Kidney (tissue), 14 donors: ENCODE data around the gene MSTN. TPM values are rescaled to one million over a fixed set of nuclear protein-coding genes. Genes with fewer than 3 reads are reported as not detected.
A peak's percentile ranks its signal among the peaks of the same experiment; 100 is the strongest.

Source experiments
- DNase-seq, 5 donors: peaks; one replicate each; pipeline ENCODE4 v3.0.0-alpha.2; 2013 to 2020
- FAIRE-seq: peaks from 2 replicates; lab custom pipeline; 2012; peaks lifted over from hg19 to GRCh38; lab: Jason Lieb, UNC
- H3K27ac ChIP-seq, 2 donors: one replicate each; pipeline ENCODE4 v1.7.0; 2013; ENCODE audit warnings: low read depth in 2 of 2, low read length in 2 of 2, inconsistent platforms in 1 of 2
- H3K27me3 ChIP-seq: one replicate; pipeline ENCODE4 v1.7.1; 2013; ENCODE audit warnings: low read length, inconsistent platforms; ENCODE audit not compliant: control insufficient read depth, insufficient read depth
- H3K36me3 ChIP-seq, 3 donors: one replicate each; pipeline versions ENCODE4 v1.7.0 to v1.7.1; 2013; ENCODE audit warnings: low read length in 3 of 3, control low read depth in 1 of 3, inconsistent platforms in 1 of 3; ENCODE audit not compliant: insufficient read depth in 3 of 3, control insufficient read depth in 2 of 3
- H3K4me1 ChIP-seq, 3 donors: one replicate each; pipeline versions ENCODE4 v1.7.0 to v1.7.1; 2013; ENCODE audit warnings: low read length in 3 of 3, inconsistent platforms in 1 of 3, low read depth in 1 of 3; ENCODE audit not compliant: control insufficient read depth in 2 of 3, insufficient read depth in 2 of 3
- H3K4me3 ChIP-seq, 3 donors: one replicate each; pipeline versions ENCODE4 v1.7.0 to v1.8.1; 2013; ENCODE audit warnings: low read length in 3 of 3, control low read depth in 1 of 3, inconsistent platforms in 1 of 3
- H3K9ac ChIP-seq, 3 donors: one replicate each; pipeline versions ENCODE4 v1.7.0 to v1.7.1; 2013; ENCODE audit warnings: low read length in 3 of 3, control low read depth in 1 of 3, inconsistent platforms in 1 of 3
- H3K9me3 ChIP-seq, 3 donors: one replicate each; pipeline versions ENCODE4 v1.7.0 to v1.7.1; 2013; ENCODE audit warnings: low read length in 3 of 3, control low read depth in 1 of 3, inconsistent platforms in 1 of 3; ENCODE audit not compliant: control insufficient read depth in 2 of 3, insufficient read depth in 1 of 3
- intact Hi-C: fragments of 100-400 bp; cut with DNase I; formaldehyde crosslinking; loops from one replicate; pipeline ENCODE4 v1.11.1; 2022
- polyA plus RNA-seq: library from polyadenylated mRNA; stranded (reverse); fragments of 350-450 nt; fragmentation: Illumina TruSeq; extraction: RNeasy Lipid Tissue Mini Kit (QIAGEN cat#74804); gene quantifications from one replicate; pipeline ENCODE4 v1.2.3, GENCODE V29; 2014; ENCODE audit warnings: low read depth, low replicate concordance; ENCODE audit not compliant: insufficient read depth
- total RNA-seq: library from RNA; stranded (reverse); fragmentation: NEBNext Ultra II Directional; extraction: Animal tissue kit (Norgen Biotek cat#: 25700); gene quantifications from one replicate; pipeline ENCODE4 v1.2.1, GENCODE V29; 2021
- TF ChIP-seq, protein P1 (sequence below): IDR thresholded peaks from 3 replicates; pipeline ENCODE4 v1.5.1; 2012; ENCODE audit warnings: mild to moderate bottlenecking, moderate library complexity, borderline replicate concordance; ENCODE audit not compliant: insufficient read depth; ENCODE audit errors: extremely low read depth
- donor health status: control.
- donor health status: control.
- donor health status: control.
- donor health status: control.
- donor health status: control.
- donor health status: DM: yes; HTN: yes; CAD: no.
- donor health status: Normal renal cell carcinoma (clear cell type).

MSTN gene
- total and polyA plus RNA-seq, 2 donors from 2014 or later, result 0.34 to 0.38 TPM

DNA sequence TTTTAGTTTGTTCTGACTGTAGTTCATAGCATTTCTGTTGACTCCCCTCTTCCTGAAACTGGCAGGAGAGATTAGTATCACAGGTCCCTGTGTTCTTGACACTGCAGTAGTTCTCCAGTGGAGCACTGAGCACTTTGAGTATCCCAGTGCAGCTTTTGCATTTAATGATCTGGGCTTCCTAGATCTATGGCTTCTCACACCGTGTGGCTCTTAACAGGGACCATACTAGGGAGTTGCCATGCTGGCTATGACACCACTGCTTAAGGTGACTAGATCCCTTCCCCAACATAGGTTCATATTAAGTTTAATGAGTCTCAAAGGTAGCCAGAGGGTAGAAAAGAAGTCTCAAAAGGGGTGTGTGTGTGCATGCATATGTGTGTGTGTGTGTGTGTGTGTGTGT, 6.2 kb upstream of the MSTN start:
- intact Hi-C loops, result no loop called here
- H3K4me1 ChIP-seq, result no peaks in the 10 kb centered on the region
- H3K9ac ChIP-seq, result no peak overlapping the region
- no peak overlapping the region for H3K27ac ChIP-seq
- H3K27me3 ChIP-seq, result no peaks in the 10 kb centered on the region
- FAIRE-seq (no peak), DNase-seq (no peak)
- TF ChIP-seq, protein P1, sequence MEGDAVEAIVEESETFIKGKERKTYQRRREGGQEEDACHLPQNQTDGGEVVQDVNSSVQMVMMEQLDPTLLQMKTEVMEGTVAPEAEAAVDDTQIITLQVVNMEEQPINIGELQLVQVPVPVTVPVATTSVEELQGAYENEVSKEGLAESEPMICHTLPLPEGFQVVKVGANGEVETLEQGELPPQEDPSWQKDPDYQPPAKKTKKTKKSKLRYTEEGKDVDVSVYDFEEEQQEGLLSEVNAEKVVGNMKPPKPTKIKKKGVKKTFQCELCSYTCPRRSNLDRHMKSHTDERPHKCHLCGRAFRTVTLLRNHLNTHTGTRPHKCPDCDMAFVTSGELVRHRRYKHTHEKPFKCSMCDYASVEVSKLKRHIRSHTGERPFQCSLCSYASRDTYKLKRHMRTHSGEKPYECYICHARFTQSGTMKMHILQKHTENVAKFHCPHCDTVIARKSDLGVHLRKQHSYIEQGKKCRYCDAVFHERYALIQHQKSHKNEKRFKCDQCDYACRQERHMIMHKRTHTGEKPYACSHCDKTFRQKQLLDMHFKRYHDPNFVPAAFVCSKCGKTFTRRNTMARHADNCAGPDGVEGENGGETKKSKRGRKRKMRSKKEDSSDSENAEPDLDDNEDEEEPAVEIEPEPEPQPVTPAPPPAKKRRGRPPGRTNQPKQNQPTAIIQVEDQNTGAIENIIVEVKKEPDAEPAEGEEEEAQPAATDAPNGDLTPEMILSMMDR, result no peak
- H3K4me3 ChIP-seq, result no peak overlapping the region
- no peaks in the 10 kb centered on the region for H3K36me3 ChIP-seq
- H3K9me3 ChIP-seq, result no peaks in the 10 kb centered on the region

DNA sequence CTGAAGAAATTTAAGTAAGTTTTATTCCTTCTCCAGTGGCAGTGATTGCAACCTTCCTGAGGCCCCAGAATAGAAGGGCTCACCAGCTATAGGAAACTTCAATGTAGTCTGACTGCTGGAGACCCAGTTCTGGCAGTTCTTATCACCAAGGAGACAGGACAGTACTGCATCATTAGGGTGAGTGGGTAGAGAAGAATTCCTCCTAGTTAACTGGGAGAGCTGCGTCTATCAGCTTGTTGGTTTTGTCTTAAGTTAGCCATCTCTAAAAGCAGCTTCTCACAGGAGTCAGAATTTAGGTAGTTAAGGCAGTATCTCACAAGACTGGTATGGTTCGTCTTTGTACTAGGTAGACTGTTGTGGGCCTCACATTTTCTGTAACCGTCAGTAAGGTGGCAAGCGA, 3.3 kb upstream of the MSTN start:
- Histone ChIP-seq H3K27ac (no peak overlapping the region), H3K4me3 (no peak overlapping the region), H3K9ac (no peak overlapping the region), H3K9me3 (no peaks in the 10 kb centered on the region), H3K36me3 (no peaks in the 10 kb centered on the region), H3K4me1 (no peaks in the 10 kb centered on the region), H3K27me3 (no peaks in the 10 kb centered on the region)
- intact Hi-C loops, result no loop called here
- FAIRE-seq, result no peak
- no peak for DNase-seq
- TF ChIP-seq, protein P1, result no peak

DNA sequence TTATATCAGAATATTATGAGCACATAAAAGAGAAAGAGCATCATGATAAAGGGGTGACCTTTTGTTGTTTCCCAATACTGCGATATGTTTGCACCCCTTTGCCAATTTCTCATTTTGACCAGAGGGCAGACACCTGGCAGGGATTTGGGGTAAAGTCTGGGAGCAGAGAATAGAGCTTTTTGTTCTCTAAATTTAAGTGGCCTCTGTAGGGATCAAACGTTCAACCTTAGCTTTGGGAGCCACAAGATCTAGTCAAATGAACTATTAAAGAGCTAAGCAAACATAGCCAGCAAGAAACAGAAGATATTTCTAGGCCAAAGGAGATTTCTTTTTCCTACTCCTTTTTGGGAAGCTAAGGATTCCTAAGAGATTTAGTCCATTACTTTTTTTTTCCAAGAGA, 1.1 kb upstream of the MSTN start:
- no peaks in the 10 kb centered on the region for H3K9me3 ChIP-seq
- H3K4me1 ChIP-seq, result no peaks in the 10 kb centered on the region
- TF ChIP-seq, protein P1, result no peak
- H3K27ac ChIP-seq, result no peak overlapping the region
- no peak for FAIRE-seq
- no peak overlapping the region for H3K4me3 ChIP-seq
- H3K27me3 ChIP-seq, result no peaks in the 10 kb centered on the region
- H3K36me3 ChIP-seq, result no peaks in the 10 kb centered on the region
- H3K9ac ChIP-seq, result no peak overlapping the region
- DNase-seq, result no peak
- intact Hi-C loops, result no loop called here

DNA sequence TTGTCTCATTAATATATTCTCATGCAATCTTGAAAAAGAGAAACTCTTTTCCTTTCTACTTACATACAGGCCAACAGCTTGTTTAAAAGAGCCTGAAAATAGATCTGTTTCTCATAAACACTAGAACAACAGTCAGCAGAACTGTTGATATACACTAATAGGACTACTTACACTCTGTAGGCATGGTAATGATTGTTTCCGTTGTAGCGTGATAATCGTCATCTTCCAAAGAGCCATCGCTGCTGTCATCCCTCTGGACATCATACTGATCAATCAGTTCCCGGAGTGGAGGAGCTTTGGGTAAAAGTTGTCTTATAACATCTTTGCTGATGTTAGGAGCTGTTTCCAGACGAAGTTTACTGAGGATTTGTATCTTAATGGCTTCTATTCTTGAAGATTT, 476 bp downstream of the MSTN start:
- no peak for FAIRE-seq
- H3K36me3 ChIP-seq, result no peaks in the 10 kb centered on the region
- intact Hi-C loops, result no loop called here
- H3K27me3 ChIP-seq, result no peaks in the 10 kb centered on the region
- peak in 2 of 5 donors; percentile 12 to 19 for DNase-seq
- H3K4me1 ChIP-seq, result no peaks in the 10 kb centered on the region
- H3K9ac ChIP-seq, result no peak overlapping the region
- no peaks in the 10 kb centered on the region for H3K9me3 ChIP-seq
- no peak overlapping the region for H3K27ac ChIP-seq
- TF ChIP-seq, protein P1, result no peak
- peak overlapping the region in 1 of 3 donors; percentile 4 for H3K4me3 ChIP-seq
